ENCODE measurements around the gene ATP5MG.
"Not testable (repeated sequence)": the region's sequence is repeated elsewhere in the genome, so short reads cannot be mapped to it uniquely, and the experiment has no call there.

The ATP5MG gene

DNA sequence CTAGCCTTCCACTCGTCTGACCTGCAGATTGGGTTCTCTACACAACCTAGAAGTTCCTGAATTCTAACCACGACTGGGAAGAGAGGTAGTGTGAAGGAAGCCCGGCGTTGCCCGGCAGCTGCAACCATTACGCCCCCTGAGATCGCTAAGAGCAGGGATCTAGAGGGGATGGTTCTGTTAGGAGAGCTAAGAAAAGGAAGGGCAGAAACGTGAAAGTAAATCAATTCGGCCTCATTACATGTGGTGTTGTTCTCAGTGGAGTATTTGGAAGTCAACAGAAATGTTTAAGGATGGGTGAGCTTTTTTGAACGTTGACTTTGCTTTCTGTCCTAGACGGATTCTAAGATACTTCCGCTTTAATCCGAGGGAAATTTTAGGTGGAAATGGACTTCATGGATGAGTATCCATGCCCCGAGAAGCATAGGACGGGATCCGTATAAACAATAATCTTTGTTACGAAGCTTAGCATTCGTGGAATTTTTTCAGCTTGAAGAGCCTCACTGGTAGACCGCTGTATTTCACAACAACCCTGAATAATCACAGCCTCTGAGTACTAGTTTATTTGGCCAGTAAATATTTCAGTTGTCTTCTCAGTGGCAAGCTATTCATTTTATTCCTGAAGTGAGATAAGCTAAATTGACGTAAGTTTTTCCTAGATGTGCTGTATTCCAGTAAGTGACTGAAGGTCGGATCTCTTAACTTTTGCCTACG is 629 bp downstream of the ATP5MG start:
- peaks cover 2% of the 10 kb centered on the region; the same call in 1 of the 2 replicates for H3K4me1 ChIP-seq (ENCODE audit: control insufficient read depth, insufficient read depth, low read length)
- ChIA-PET POLR2A (interaction anchor here (1.0 to 1.8 kb wide), 3 partner anchors 9 to 34 kb away, joined by 3 to 13 read pairs (median 4); partner anchors contain the start of gene KMT2A), CTCF (interaction anchor here (0.5 to 1.6 kb wide), 6 partner anchors 15 to 108 kb away, joined by 3 to 4 read pairs (median 3); no protein-coding TSS in a partner anchor)

GRCh38 chr11:118402594-118402993 is 1.2 kb downstream of the ATP5MG start:
- CTCF ChIA-PET: interaction anchor here (0.8 to 1.6 kb wide), 5 partner anchors 15 to 86 kb away, joined by 3 to 4 read pairs (median 3); no protein-coding TSS in a partner anchor
- H3K9me3 ChIP-seq (ENCODE audit: control insufficient read depth, insufficient read depth, low read depth, low read length); H3K27ac ChIP-seq (ENCODE audit: extremely low read depth, low read depth, low read length); H3K4me1 ChIP-seq (ENCODE audit: control insufficient read depth, insufficient read depth, low read length): not testable (repeated sequence)
- Histone ChIP-seq H3K36me3 (ENCODE audit: control insufficient read depth in 2 of 2, insufficient read depth in 1 of 2, low read length in 2 of 2) (peaks cover 7 to 39% of the 10 kb centered on the region in 2 experiments), H3K4me3 (ENCODE audit: low read depth, low read length) (peak overlapping the region; percentile 92)
- POLR2A ChIA-PET: interaction anchor here (1.0 to 1.8 kb wide), 3 partner anchors 9 to 33 kb away, joined by 3 to 13 read pairs (median 4); partner anchors contain the start of gene KMT2A

More for the DNA sequence above, 629 bp downstream of the ATP5MG start:
- Histone ChIP-seq H3K36me3 (ENCODE audit: control insufficient read depth in 2 of 2, insufficient read depth in 1 of 2, low read length in 2 of 2) (peaks cover 4 to 39% of the 10 kb centered on the region in 2 experiments), H3K4me3 (ENCODE audit: low read depth, low read length) (peak overlapping the region; percentile 92), H3K27ac (ENCODE audit: extremely low read depth, low read depth, low read length) (peak overlapping the region; percentile 61), H3K9me3 (ENCODE audit: control insufficient read depth, insufficient read depth, low read depth, low read length) (no peaks in the 10 kb centered on the region)
- TF ChIP-seq, protein P1, sequence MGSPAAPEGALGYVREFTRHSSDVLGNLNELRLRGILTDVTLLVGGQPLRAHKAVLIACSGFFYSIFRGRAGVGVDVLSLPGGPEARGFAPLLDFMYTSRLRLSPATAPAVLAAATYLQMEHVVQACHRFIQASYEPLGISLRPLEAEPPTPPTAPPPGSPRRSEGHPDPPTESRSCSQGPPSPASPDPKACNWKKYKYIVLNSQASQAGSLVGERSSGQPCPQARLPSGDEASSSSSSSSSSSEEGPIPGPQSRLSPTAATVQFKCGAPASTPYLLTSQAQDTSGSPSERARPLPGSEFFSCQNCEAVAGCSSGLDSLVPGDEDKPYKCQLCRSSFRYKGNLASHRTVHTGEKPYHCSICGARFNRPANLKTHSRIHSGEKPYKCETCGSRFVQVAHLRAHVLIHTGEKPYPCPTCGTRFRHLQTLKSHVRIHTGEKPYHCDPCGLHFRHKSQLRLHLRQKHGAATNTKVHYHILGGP (tag by site-specific recombination; IDR thresholded peaks at IDR 0.05): 0 out of 2 replicates have a peak, but pooled peaks have one; percentile 32
- no peak for TF ChIP-seq HOXA7 (CRISPR knock-in tag; IDR thresholded peaks at IDR 0.05; ENCODE audit: borderline replicate concordance)
- no peak for TF ChIP-seq ZNF830 (tag by site-specific recombination; IDR thresholded peaks at IDR 0.05; ENCODE audit: low read depth)

DNA sequence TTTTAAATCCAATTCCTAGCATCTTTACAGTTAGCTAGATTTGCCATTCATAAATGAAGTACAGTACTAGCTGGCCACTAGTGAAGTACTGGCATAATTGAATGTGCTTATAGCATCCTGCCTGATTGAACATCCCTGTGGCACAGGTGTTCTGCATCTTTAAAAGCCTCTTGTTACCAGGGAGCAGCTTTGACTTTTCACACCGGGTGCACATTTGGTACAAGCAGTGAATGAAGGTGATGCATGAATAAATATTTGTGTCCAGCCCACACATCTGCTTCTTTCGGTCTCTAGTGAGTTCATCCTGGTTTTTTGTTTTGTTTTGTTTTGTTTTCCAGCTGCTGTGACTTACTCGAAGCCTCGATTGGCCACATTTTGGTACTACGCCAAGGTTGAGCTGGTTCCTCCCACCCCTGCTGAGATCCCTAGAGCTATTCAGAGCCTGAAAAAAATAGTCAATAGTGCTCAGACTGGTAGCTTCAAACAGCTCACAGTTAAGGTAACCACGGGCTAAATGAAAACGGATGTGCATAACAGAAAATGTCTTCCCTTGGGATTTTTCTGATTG is 5.3 kb downstream of the ATP5MG start:
- TF ChIP-seq ZFP37 (tag by site-specific recombination; IDR thresholded peaks at IDR 0.05): no peak
- TF ChIP-seq, protein P2, sequence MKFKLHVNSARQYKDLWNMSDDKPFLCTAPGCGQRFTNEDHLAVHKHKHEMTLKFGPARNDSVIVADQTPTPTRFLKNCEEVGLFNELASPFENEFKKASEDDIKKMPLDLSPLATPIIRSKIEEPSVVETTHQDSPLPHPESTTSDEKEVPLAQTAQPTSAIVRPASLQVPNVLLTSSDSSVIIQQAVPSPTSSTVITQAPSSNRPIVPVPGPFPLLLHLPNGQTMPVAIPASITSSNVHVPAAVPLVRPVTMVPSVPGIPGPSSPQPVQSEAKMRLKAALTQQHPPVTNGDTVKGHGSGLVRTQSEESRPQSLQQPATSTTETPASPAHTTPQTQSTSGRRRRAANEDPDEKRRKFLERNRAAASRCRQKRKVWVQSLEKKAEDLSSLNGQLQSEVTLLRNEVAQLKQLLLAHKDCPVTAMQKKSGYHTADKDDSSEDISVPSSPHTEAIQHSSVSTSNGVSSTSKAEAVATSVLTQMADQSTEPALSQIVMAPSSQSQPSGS (tag by site-specific recombination; IDR thresholded peaks at IDR 0.05; ENCODE audit: low read depth): no peak
- TF ChIP-seq ZNF549 (tag by site-specific recombination; IDR thresholded peaks at IDR 0.05): no peak
- no peak for TF ChIP-seq ZNF221 (tag by site-specific recombination; IDR thresholded peaks at IDR 0.05; ENCODE audit: borderline replicate concordance)
- no peak for TF ChIP-seq ZNF18 (tag by site-specific recombination; IDR thresholded peaks at IDR 0.05)
- peak; percentile 46 for TF ChIP-seq ZIC2 (tag by site-specific recombination; IDR thresholded peaks at IDR 0.05)
- H3K9me3 ChIP-seq (ENCODE audit: control insufficient read depth, insufficient read depth, low read depth, low read length): no peaks in the 10 kb centered on the region
- H3K27ac ChIP-seq (ENCODE audit: extremely low read depth, low read depth, low read length): no peak overlapping the region
- H3K4me1 ChIP-seq (ENCODE audit: control insufficient read depth, insufficient read depth, low read length): peaks cover 2% of the 10 kb centered on the region; the same call in 1 of the 2 replicates
- CTCF ChIA-PET: interaction anchor here (0.6 kb wide), 2 partner anchors 39 to 50 kb away, joined by 4 to 5 read pairs; no protein-coding TSS in a partner anchor
- POLR2A ChIA-PET: no interaction called here
- no peak overlapping the region for H3K4me3 ChIP-seq (ENCODE audit: low read depth, low read length)
- H3K36me3 ChIP-seq (ENCODE audit: control insufficient read depth in 2 of 2, insufficient read depth in 1 of 2, low read length in 2 of 2): peaks cover 7 to 54% of the 10 kb centered on the region in 2 experiments
